HepG2 (cell line): ENCODE measurements around the gene LDB2. TPM values are rescaled to one million over a fixed set of nuclear protein-coding genes. Genes with fewer than 3 reads are reported as not detected.

Experiments used
- ATAC-seq: fragments of 200-7000 bp; cut with Tn5 transposase; 3 replicates; pipeline ENCODE4 v1.9.1; 2020; ENCODE audit warnings: mild to moderate bottlenecking, moderate library complexity
- BruUV-seq: library from RNA; stranded (reverse); fragments of 400-500 nt; replicated peaks from 2 replicates; lab custom pipeline; 2021; lab: Mats Ljungman, UMichigan
- CTCF ChIA-PET: fragments of 300-600 bp; formaldehyde crosslinking; extraction: SDS; loops from one replicate; lab custom pipeline; 2021; ENCODE audit warnings: low total read pairs, inconsistent platforms, low intra/inter-chr PET ratio; lab: Yijun Ruan, JAX
- POLR2A ChIA-PET: fragments of 350-600 bp; sonication (Branson Sonifier 250); formaldehyde crosslinking; loops from one replicate; lab custom pipeline; 2020; ENCODE audit warnings: antibody characterized with exemption, inconsistent platforms; lab: Yijun Ruan, JAX
- DNase-seq: peaks from one replicate; pipeline ENCODE4 v3.0.0-alpha.2; 2015; ENCODE audit warnings: low spot score
- FAIRE-seq: peaks from 3 replicates; lab custom pipeline; 2011; peaks lifted over from hg19 to GRCh38; lab: Jason Lieb, UNC
- H2AFZ ChIP-seq: one replicate; pipeline ENCODE4 v1.6.1; 2011; ENCODE audit warnings: low read length, inconsistent platforms
- H3K27ac ChIP-seq: fragments of 300-600 bp; 3 replicates; pipeline ENCODE4 v1.8.0; 2011; ENCODE audit warnings: mixed run types, mild to moderate bottlenecking, mixed read lengths, low read length, inconsistent platforms; ENCODE audit not compliant: insufficient read depth; ENCODE audit errors: extremely low read length
- H3K27me3 ChIP-seq, 2 experiments: fragments of 200-600 bp in 1 of 2; 2 replicates in 1 of 2; 3 replicates in 1 of 2; pipeline versions ENCODE4 v1.6.0 to v1.8.0; 2011; ENCODE audit warnings: low read length in 2 of 2, mild to moderate bottlenecking in 2 of 2, moderate library complexity in 2 of 2, inconsistent platforms in 1 of 2; ENCODE audit not compliant: insufficient read depth in 2 of 2, control insufficient read depth in 1 of 2
- H3K36me3 ChIP-seq, 2 experiments: fragments of 200-600 bp in 1 of 2; replicated peaks in 1 of 2; 2 replicates in 1 of 2; 3 replicates in 1 of 2; pipeline versions ENCODE4 v1.5.1 to v1.8.0; 2011; ENCODE audit warnings: low read length in 2 of 2, inconsistent platforms in 1 of 2; ENCODE audit not compliant: insufficient read depth in 2 of 2, control insufficient read depth in 1 of 2
- H3K4me1 ChIP-seq: 2 replicates; pipeline ENCODE4 v1.5.1; 2012; ENCODE audit warnings: low read length, inconsistent platforms; ENCODE audit not compliant: insufficient read depth
- H3K4me2 ChIP-seq: 2 replicates; pipeline ENCODE4 v1.6.0; 2011; ENCODE audit warnings: low read depth, low read length, inconsistent platforms
- H3K4me3 ChIP-seq, 3 experiments: fragments of 200-600 bp in 1 of 3; sonication (generic), shearing (Covaris generic) in 1 of 3; replicated peaks in 1 of 3; 2 replicates each; pipeline ENCODE4 v1.5.1; 2011 to 2016; ENCODE audit warnings: low read length in 3 of 3, inconsistent platforms in 2 of 3, low read depth in 2 of 3, mild to moderate bottlenecking in 2 of 3, control low read depth in 1 of 3, mixed read lengths in 1 of 3; ENCODE audit not compliant: insufficient read depth in 1 of 3
- H3K79me2 ChIP-seq: one replicate; pipeline ENCODE4 v1.6.1; 2011; ENCODE audit warnings: low read length, inconsistent platforms; ENCODE audit not compliant: insufficient read depth
- H3K9ac ChIP-seq: 2 replicates; pipeline ENCODE4 v1.6.0; 2011; ENCODE audit warnings: mild to moderate bottlenecking, low read depth, low read length, inconsistent platforms; ENCODE audit not compliant: insufficient read depth
- H3K9me3 ChIP-seq: 2 replicates; pipeline ENCODE4 v1.5.1; 2012; ENCODE audit warnings: mild to moderate bottlenecking, low read length
- H4K20me1 ChIP-seq: 2 replicates; pipeline ENCODE4 v1.6.0; 2011; ENCODE audit warnings: inconsistent platforms, mild to moderate bottlenecking, low read length, moderate library complexity; ENCODE audit not compliant: insufficient read depth
- CENPX ChIP-seq: sonication (generic); formaldehyde crosslinking; IDR thresholded peaks from 2 replicates; pipeline ENCODE4 v1.9.0; 2021; ENCODE audit warnings: mild to moderate bottlenecking, missing genetic modification reagents, moderate library complexity
- FOXK2 ChIP-seq: fragments of 450-650 bp; IDR thresholded peaks from 2 replicates; pipeline ENCODE4 v1.6.1; 2016
- HINFP ChIP-seq: sonication (generic); formaldehyde crosslinking; IDR thresholded peaks from 2 replicates; pipeline ENCODE4 v1.4.0; 2020; ENCODE audit warnings: low read depth, mild to moderate bottlenecking, missing genetic modification reagents
- HOXA7 ChIP-seq: sonication (generic); formaldehyde crosslinking; IDR thresholded peaks from 2 replicates; pipeline ENCODE4 v1.8.1; 2022; ENCODE audit warnings: mild to moderate bottlenecking, missing genetic modification reagents, moderate library complexity
- LRRFIP1 ChIP-seq: sonication (generic); formaldehyde crosslinking; conservative IDR thresholded peaks from 2 replicates; pipeline ENCODE4 v1.4.0; 2020; ENCODE audit warnings: missing genetic modification reagents
- NFRKB ChIP-seq: fragments of 450-650 bp; IDR thresholded peaks from 2 replicates; pipeline ENCODE4 v1.6.1; 2017
- NR2F1 ChIP-seq, 2 experiments: fragments of 450-650 bp in 1 of 2; formaldehyde crosslinking in 1 of 2; IDR thresholded peaks; 2 replicates each; pipeline versions ENCODE4 v1.5.0 to v1.6.1; 2016 to 2020; ENCODE audit warnings: mild to moderate bottlenecking in 1 of 2, missing compliant biosample characterization in 1 of 2, missing genetic modification reagents in 1 of 2, moderate library complexity in 1 of 2
- PITX1 ChIP-seq: sonication (generic); formaldehyde crosslinking; IDR thresholded peaks from 2 replicates; pipeline ENCODE4 v1.5.1; 2020; ENCODE audit warnings: mild to moderate bottlenecking, missing genetic modification reagents
- YY1 ChIP-seq: IDR thresholded peaks from 2 replicates; pipeline ENCODE4 v1.6.1; 2011; ENCODE audit warnings: low read length, low read depth, moderate library complexity, mild to moderate bottlenecking; ENCODE audit not compliant: insufficient read depth, insufficient replicate concordance
- ZBTB8A ChIP-seq: sonication (generic); formaldehyde crosslinking; IDR thresholded peaks from 2 replicates; pipeline ENCODE4 v1.4.0; 2020; ENCODE audit warnings: mild to moderate bottlenecking, low read depth, missing genetic modification reagents, borderline replicate concordance
- ZC3H4 ChIP-seq: sonication (generic); formaldehyde crosslinking; IDR thresholded peaks from 2 replicates; pipeline ENCODE4 v1.4.0; 2020; ENCODE audit warnings: missing genetic modification reagents, borderline replicate concordance
- ZMYM3 ChIP-seq: sonication (generic); formaldehyde crosslinking; IDR thresholded peaks from 2 replicates; pipeline ENCODE4 v1.5.1; 2020; ENCODE audit warnings: mild to moderate bottlenecking, missing genetic modification reagents
- ZNF329 ChIP-seq: sonication (generic); formaldehyde crosslinking; IDR thresholded peaks from 2 replicates; pipeline ENCODE4 v1.9.0; 2021; ENCODE audit warnings: low read depth, mild to moderate bottlenecking, missing genetic modification reagents
- ZNF432 ChIP-seq: sonication (generic); formaldehyde crosslinking; IDR thresholded peaks from 2 replicates; pipeline ENCODE4 v1.5.0; 2020; ENCODE audit warnings: missing genetic modification reagents, mild to moderate bottlenecking, borderline replicate concordance
- ZNF543 ChIP-seq: sonication (generic); formaldehyde crosslinking; IDR thresholded peaks from 2 replicates; pipeline ENCODE4 v1.4.0; 2020; ENCODE audit warnings: mild to moderate bottlenecking, missing genetic modification reagents
- ZNF598 ChIP-seq: sonication (generic); formaldehyde crosslinking; IDR thresholded peaks from 2 replicates; pipeline ENCODE4 v1.5.1; 2020; ENCODE audit warnings: mild to moderate bottlenecking, missing genetic modification reagents, borderline replicate concordance
- WGBS: methylation state at CpG from one replicate; pipeline ENCODE4 v1.1.6; 2017; ENCODE audit warnings: low lambda C conversion rate; 5-methylcytosine and 5-hydroxymethylcytosine counted together
- in situ Hi-C: cut with HindIII; loops from 2 replicates; pipeline ENCODE4 v1.10.0; 2017; ENCODE audit warnings: low pct_unique_long_range_greater_than_20kb; ENCODE audit not compliant: extremely low pct_ligation_motif_present
- intact Hi-C: fragments of 100-400 bp; cut with micrococcal nuclease; formaldehyde crosslinking; loops from one replicate; pipeline ENCODE4 v1.10.0; 2022; ENCODE audit not compliant: unreplicated experiment
- polyA plus RNA-seq, 8 experiments: library from polyadenylated mRNA; depleted of rRNA in 3 of 8; stranded (reverse) in 7 of 8; unstranded in 1 of 8; fragments of >200 nt; fragmentation: Illumina TruSeq in 4 of 8; extraction: Trizol in 4 of 8; gene quantifications; 2 replicates each; pipeline versions ENCODE4 v1.2.1 to v1.2.3, GENCODE V29; 2011 to 2016; ENCODE audit warnings: low read depth in 4 of 8, missing spikeins in 1 of 8, mixed read lengths in 1 of 8; ENCODE audit not compliant: insufficient read depth in 1 of 8
- total RNA-seq, 5 experiments: library from RNA; depleted of rRNA; stranded (reverse); fragments of >200 nt; fragmentation: Illumina TruSeq; extraction: Trizol; gene quantifications; 2 replicates each; pipeline ENCODE4 v1.2.3, GENCODE V29; 2016; ENCODE audit warnings: low read depth in 1 of 5

Gene LDB2
- total and polyA plus RNA-seq, 2 of the 13 experiments (the other 11 are each of a cell fraction or from before 2014, with no cell fraction given), result not detected

- TF ChIP-seq HINFP (no peak), PITX1 (CRISPR knock-in tag) (no peak), ZNF329 (no peak), LRRFIP1 (CRISPR knock-in tag) (no peak), FOXK2 (no peak), NR2F1 (CRISPR knock-in tag; IDR thresholded peaks at IDR 0.05) (no peak), NFRKB (no peak), ZNF543 (CRISPR knock-in tag) (no peak), CENPX (CRISPR knock-in tag) (no peak)
Observed at GRCh38 chr4:16745887-16746286, 152.6 kb downstream of the LDB2 start (continued).

GRCh38 chr4:16745009-16745635, 153.3 kb downstream of the LDB2 start:
- ATAC-seq (no peak), FAIRE-seq (no peak), DNase-seq (no peak)
- in situ Hi-C loops (loop anchor here (25.0 kb wide), 1 partner anchor 408 kb away; no protein-coding TSS in a partner anchor), intact Hi-C loops (no loop called here)
- H3K4me2 ChIP-seq, result no peak overlapping the region
- no peak overlapping the region for H2AFZ ChIP-seq
- 45% methylated on average over 7 of the region's 7 CpGs for WGBS
- BruUV-seq, result no TSS peak
- H3K36me3 ChIP-seq, result no peaks in the 10 kb centered on the region
- H3K9me3 ChIP-seq, result no peaks in the 10 kb centered on the region
- ChIA-PET CTCF (no interaction called here), POLR2A (no interaction called here)
- no peak overlapping the region for H3K9ac ChIP-seq
- no peak overlapping the region for H3K27ac ChIP-seq
- H3K79me2 ChIP-seq, result no peaks in the 10 kb centered on the region
- H3K4me3 ChIP-seq, result no peak overlapping the region
- no peaks in the 10 kb centered on the region for H3K4me1 ChIP-seq
- TF ChIP-seq ZNF598, result no peak
- no peak for TF ChIP-seq ZC3H4 (CRISPR knock-in tag)
- no peak for TF ChIP-seq ZNF432 (CRISPR knock-in tag)
- no peak for TF ChIP-seq YY1
- TF ChIP-seq ZMYM3 (CRISPR knock-in tag), result no peak
- TF ChIP-seq ZBTB8A (CRISPR knock-in tag), result no peak
- TF ChIP-seq HOXA7, result no peak
- H3K27me3 ChIP-seq, result no peaks in the 10 kb centered on the region
- no peaks in the 10 kb centered on the region for H4K20me1 ChIP-seq
